Activated T-cell treated with anti-CD3 and anti-CD28 coated beads, Interleukin-2, amount 50 U/mL, for 48 hours (primary cell): ENCODE results near the gene SUPT6H.
"Not testable (repeated sequence)": the region's sequence is repeated elsewhere in the genome, so short reads cannot be mapped to it uniquely, and the experiment has no call there.

Experiments used
- DNase-seq, 2 experiments: peaks; one replicate each; pipeline ENCODE4 v3.0.0-alpha.2; 2020

The SUPT6H gene

DNA sequence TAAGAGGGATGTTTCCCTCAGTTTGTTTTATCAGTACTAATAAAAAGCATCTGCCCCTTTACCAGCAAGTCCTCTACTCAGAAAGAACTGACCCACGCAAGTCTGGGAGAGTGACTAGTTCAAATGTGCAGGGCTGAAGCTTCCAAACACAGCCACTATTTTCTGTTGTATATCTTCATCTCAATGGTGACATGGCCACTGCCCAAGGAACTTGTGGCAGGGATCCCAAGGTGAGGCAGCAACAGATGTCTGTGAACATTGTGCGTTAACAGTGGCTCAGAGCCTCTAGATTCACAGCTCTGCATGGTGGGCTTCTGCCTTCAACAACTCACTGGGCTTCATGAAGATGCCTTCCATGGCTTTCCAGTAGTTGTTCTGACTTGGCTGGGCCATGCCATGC is 13.3 kb upstream of the SUPT6H start:
- no peak for DNase-seq

DNA sequence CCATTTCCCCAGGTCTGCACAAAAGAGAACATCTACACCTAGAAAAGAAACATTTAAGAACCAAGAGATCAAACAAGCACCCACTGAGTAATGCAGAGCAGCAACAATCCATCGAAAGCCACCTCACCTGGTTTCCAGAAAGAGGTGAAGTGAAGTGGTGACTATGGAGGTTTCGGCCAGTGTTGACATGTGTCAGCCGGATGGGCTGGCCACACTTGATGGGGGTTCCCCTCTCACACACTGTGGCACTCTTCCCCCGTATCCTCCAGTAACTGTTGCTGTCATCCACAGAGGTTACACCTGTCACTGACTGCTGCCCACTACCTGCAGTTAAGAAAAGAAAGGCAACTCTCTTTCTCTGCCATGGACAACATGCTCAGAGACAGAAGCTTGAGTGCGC is 6.8 kb upstream of the SUPT6H start:
- no peak for DNase-seq

DNA sequence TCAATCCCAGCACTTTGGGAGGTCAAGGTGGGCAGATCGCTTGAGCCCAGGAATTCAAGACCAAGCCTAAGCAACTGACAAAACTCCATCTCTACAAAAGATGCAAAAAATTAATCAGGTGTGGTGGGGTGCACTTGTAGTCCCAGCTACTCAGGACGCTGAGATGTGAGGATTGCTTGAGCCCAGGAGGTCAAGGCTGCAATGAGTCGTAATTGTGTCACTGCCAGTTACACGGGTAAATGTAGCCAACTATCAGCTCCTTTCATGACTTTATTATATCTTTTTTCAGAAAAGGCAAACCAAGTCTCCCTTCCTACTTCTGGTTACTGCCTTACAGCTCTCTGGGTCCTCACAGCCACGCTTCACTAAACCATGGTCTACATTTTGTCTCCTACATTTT is 4.2 kb upstream of the SUPT6H start:
- DNase-seq: no peak

DNA sequence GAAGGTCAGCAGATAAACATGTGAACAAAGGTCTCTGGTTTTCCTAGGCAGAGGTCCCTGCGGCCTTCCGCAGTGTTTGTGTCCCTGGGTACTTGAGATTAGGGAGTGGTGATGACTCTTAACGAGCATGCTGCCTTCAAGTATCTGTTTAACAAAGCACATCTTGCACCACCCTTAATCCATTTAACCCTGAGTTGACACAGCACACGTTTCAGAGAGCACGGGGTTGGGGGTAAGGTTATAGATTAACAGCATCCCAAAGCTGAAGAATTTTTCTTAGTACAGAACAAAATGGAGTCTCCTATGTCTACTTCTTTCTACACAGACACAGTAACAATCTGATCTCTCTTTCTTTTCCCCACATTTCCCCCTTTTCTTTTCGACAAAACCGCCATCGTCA is 3.7 kb upstream of the SUPT6H start:
- not testable (repeated sequence) for DNase-seq

DNA sequence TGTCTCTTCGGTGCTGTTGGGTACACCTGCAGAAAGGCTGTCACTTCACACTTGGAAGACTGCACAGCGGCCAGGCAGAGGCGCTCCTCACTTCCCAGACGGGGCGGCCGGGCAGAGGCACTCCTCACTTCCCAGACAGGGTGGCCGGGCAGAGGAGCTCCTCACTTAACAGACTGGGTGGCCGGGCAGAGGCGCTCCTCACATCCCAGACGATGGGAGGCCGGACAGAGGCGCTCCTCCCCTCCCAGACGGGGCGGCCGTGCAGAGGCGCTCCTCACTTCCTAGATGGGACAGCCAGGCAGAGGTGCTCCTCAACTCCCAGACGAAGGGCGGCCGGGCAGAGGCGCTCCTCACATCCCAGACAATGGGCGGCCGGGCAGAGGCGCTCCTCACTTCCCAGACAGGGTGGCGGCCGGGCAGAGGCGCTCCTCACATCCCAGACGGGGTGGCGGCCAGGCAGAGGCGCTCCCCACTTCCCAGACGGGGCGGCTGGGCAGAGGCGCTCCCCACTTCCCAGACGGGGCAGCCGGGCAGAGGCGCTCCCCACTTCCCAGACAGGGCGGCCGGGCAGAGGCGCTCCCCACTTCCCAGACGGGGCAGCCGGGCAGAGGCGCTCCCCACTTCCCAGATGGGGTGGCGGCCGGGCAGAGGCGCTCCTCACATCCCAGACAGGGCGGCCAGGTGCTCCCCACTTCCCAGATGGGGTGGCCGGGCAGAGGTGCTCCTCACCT is 3.1 kb upstream of the SUPT6H start:
- DNase-seq: not testable (repeated sequence)

DNA sequence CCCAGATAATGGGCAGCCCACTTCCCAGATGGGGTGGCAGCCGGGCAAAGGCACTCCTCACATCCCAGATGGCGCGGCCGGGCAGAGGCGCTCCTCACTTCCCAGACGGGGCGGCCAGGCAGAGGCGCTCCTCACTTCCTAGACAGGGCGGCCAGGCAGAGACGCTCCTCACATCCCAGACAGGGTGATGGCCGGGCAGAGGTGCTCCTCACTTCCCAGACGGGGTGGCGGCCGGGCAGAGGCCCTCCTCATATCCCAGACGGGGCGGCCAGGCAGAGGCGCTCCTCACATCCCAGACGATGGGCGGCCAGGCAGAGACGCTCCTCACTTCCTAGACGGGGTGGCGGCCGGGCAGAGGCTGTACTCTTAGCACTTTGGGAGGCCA is 2.5 kb upstream of the SUPT6H start:
- DNase-seq: not testable (repeated sequence)

DNA sequence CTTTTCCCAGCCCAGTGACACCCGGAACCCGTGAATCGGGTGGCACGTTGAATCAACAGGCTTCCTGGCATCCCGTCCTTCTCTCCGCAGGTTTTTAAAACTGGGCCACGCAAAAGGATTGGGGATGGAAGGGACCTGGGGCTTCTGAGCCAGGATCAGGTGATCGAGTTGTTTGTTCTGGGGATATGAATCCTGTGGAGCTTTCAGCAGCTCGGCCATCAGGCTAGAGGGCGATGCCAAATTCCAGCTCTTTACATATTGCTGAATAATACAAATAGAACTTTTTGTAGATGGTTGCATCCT is 473 bp downstream of the SUPT6H start:
- no peak for DNase-seq

DNA sequence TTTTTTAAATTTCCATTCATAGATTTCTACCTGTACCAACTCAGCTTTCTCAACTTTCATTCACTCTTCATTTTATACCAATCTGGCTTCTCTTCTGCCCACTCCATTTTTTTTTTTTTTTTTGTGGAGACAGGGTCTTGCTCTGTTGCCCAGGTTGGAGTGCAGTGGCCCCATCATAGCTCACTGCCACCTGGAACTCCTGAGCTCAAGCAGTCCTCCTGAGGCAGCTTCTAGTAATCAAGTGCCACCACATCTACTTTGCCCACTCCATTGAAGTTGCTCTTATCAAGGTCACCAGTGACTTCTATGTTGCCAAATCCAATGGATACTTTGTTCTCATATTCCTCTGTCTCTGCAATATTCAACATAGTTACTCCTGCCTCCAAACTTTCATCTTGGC is 1.7 kb downstream of the SUPT6H start:
- no peak for DNase-seq

DNA sequence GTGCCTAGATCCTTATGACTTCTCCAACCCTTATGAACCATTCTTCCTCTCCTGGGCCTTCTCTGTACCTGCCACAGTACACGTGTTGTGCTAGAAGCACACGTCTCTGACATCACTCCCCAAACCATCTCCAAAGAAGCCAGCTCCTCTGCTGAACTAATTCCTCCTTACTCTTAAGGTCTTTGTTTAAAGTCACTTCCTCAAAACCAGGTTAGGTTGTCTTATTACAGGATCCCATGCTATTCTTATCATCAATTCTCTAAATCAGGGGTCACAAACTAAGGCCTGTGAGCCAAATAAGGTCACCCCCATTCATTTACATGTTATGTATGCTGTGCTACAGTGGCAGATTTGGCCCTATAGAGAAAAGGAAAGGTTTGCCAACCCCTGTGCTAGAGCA is 4.0 kb downstream of the SUPT6H start:
- no peak for DNase-seq

DNA sequence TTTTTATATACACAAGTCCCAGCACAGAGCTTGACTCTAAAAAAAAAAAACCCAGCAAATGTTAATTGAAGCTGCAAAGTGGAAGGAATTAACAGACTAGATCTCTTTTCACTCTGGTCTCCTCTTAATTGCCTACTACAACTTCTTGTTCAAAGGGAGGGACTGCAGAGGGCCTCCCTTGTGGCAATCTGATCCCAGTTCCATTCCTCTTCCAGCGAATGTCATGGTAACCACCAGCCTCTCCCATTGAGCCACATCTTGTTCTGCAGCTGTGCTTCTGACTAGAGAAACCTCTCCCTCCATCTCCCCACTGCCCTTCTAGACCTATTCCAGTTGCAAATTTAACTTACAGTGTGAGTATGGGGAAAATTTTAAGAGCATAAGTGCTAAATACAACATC is 5.9 kb downstream of the SUPT6H start:
- no peak for DNase-seq

DNA sequence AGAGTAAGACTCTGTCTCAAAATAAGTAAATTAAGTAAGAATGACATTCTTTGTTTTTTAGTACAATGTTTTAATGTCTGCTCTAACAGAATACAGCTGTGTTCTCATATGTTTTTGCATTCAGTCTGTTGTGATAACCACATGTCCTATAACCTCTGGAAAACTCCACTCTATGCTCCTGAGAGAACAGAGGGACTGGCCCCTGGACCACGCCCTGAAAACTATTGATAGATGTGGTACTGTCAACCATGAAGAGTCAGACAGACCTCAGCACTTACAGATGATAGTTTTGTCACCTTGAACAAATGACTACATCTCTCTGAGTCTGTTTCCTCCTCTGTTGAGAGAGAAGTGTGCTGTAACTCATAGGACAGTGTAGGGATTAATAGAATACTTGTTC is 7.9 kb downstream of the SUPT6H start:
- no peak for DNase-seq

DNA sequence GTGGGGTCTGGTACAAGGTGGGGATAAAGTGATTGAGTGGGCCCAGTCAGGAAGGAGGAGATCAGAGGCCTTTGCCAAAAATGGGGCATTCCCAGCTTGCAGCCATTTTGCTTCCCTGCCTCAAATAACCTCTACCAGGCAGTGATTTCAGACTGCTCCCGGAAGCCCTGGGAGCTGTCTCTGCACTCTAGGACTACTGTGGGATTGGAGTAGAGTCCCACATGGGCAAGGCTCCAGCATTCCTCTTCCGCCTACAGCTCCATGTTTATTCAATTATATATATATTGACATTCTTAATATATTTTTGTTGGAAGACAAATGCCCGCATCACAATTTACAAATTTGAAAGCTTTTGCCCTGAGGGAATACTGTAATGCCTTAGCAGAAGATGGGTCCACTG is 13.5 kb downstream of the SUPT6H start:
- no peak for DNase-seq

DNA sequence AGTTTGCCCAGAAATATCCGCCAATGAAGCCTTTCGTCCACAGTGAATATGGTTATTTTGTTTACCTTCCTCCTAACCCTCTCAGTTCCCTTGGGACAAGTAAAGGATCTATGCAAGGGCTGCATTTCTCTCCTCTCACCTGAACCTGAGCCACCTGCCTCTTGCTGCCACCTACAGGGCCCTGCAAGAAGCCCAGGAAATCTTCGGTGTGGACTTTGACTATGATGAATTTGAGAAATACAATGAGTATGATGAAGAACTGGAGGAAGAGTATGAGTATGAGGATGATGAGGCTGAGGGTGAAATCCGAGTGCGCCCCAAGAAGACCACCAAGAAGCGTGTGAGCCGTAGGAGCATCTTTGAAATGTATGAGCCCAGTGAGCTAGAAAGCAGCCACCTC is 14.0 kb downstream of the SUPT6H start:
- DNase-seq: no peak

DNA sequence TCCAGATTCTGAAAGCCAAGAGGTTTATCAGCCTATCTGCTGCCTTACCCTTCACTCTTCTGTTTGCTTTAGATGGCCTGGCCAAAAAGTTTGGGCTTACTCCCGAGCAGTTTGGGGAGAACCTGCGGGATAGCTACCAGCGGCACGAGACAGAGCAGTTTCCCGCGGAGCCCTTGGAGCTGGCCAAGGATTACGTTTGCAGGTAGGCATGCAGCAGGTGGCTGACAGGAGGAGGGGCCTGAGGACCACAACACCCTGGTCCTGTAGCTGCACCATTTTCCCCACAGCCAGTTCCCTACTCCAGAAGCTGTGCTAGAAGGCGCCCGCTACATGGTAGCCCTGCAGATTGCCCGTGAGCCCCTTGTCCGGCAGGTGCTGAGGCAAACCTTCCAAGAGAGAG is 20.6 kb downstream of the SUPT6H start:
- DNase-seq: no peak

DNA sequence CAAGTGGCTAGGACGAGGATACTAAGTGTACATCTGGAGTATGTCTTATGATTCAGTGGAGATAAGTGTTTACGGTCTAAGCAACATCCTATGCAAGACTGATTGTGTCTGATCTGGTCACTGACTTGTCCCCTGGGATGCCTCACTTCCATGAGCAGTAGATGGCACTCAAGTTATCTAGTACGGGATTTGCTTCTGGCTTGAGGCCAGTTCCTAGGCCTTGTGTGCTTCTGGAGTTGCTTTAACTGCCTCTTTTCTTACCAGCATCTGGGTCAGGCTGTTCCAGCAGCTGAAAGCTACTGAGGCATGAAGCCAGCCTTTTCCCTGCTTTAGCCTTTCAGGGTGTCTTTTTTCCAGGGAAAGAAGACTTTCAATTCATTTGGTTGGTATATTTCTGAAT is 23.0 kb downstream of the SUPT6H start:
- no peak for DNase-seq

DNA sequence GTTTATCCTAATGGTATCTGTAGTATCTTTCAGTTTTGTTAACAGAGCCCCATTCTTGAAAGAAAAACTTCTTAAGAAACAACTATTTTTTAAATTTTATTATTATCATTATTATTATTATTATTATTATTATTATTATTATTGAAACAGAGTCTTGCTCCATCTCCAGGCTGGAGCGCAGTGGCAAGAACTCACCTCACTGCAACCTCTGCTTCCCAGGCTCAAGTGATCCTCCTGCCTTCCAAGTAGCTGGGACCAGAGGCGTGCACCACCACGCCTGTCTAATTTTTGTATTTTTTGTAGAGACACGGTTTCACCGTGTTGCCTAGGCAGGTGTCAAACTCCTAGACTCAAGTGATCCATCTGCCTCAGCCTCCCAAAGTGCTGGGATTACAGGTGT is 23.4 kb downstream of the SUPT6H start:
- no peak for DNase-seq

DNA sequence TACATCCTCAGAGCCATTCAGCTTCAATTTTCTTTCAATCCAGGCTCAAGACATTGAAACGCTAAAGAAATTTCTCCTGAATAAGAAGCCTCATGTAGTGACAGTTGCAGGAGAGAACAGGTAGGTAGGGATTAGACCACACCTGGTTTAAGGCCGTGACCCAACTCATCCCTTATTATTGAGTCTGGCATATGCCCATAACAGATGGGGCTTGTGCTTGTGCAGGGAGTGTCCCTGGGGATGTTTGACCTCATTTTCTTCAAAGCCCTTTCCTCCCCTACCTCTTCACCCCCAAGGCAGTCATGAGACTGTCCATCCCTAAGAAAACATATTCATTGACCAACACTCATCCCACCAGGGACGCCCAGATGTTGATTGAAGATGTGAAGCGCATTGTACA is 24.3 kb downstream of the SUPT6H start:
- DNase-seq: no peak

DNA sequence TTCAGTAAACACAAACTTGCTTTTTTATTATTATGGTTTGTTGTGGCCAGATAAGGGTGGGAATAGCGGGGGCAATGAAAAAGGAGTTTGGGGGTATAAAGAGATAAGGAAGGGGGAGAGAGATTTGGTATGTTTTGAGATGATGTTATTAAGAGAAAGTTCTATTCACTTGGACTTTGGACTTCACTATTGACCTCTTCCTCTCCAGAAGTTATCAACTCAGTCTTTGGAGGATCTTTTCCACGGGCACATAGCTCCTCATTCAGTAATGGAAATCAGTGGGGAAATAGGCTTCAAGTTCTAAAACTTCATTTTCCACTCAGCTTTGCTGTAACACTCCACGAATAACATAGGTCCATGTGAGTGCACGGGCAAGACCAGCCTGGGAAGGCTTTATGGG is 26.5 kb downstream of the SUPT6H start:
- no peak for DNase-seq

DNA sequence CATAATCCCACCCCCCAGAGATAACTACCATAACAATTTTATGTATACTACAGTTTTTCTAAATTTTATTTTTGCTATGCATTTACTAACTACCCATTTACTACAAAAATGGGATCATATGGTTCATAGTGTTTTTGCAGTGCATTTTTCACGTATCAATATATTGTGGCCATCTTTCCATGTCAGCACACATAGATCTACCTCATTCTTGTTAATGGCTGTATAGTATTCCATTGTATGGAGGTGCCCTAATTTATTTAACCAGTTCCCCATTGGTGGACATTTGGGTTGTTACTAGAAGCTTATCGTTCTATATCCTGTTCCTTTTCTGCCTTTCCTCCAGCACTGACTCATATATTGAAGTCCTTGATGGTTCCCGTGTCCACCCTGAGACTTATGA is 27.0 kb downstream of the SUPT6H start:
- no peak for DNase-seq

DNA sequence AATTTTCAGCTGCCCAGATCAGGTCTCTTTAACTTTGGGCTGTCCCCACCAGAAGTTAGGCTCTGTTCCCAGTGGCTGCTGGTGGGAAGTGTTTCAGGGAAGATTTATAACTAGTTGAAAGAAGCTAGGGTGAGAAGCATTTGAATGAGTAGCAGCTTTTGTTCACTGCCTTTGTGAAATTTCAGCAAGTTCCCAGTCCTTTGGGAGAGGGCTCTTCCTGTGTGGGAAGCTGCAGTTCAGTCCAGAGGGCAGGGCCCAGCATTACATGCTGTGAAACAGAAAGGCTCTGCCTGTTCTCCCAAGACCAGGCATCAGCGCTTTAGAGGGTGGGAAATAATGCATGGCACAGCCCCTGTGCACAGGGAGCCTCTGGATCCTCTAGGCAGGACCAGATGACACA is 31.9 kb downstream of the SUPT6H start:
- no peak for DNase-seq

DNA sequence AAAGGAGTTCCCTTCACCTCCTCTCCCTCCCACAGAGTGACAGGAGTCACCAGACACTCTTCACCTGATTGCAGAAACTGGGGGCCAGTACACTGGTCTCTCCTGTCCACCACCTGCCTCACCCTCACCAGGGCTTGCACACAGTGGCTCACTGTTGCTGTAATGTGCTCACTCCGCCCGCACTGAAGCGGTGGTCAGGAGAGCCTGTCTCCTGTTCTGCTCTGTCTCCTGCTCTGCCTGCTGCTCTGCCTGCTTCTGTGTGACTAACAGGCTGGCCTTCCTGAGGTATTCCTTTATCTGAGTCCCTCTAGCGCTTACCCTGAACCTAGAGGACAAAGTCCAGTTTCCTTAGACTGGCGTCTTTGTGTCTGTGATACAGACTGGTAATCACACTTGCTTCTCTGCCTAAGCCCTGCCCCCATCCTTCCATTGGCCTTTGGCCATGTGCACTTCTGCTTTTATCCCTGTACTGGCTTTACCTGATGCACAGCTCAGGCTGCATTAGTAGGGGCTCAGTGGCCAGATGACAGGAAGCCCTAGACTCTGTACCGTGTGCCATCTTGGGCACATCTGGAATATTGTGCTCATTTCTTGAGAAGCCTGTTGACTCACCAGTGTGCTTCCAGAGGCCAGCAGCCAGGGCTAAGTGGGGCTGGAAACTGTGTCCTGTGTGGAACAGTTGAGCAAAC is 36.4 kb downstream of the SUPT6H start:
- DNase-seq: no peak

DNA sequence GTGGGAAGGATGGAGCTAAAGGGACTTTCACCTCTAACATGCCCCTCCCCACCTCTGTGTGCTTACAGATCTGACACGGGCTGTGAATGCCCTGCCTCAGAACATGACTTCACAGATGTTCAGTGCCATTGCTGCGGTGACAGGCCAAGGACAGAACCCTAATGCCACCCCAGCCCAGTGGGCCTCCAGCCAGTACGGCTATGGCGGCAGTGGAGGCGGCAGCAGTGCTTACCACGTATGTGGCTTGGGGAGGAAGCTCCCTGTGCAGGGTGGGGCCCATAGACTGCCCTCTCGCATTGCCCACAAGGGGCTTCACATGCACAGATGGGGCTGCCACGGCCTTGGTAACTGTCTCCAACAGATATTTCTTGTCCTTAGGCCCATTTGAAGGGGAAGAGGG is 38.3 kb downstream of the SUPT6H start:
- no peak for DNase-seq

DNA sequence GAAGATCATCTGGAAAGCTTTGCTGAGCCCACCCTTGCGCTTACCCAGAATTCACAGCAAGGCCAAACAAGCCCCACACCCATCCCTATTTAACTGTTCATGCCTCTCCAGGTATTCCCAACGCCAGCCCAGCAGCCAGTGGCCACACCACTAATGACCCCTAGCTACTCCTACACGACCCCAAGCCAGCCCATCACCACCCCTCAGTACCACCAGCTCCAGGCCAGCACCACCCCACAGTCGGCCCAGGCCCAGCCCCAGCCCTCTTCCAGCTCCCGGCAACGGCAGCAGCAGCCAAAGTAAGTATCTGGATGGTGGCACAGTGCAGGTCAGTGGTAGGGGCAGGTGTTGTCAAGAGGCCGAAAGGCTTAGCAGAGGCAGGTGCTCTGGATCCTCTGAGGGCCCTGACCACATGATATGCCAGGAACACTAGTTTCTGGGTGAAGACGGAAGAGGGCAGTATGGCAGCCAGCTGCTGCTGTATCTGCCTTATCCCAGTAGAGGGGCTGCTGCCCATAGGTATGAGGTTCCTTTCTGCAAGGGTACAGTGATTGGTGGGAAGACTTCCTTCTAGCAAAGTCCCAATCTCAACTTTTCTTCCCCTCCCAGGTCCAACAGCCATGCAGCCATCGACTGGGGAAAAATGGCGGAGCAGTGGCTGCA is 39.0 kb downstream of the SUPT6H start:
- no peak for DNase-seq

DNA sequence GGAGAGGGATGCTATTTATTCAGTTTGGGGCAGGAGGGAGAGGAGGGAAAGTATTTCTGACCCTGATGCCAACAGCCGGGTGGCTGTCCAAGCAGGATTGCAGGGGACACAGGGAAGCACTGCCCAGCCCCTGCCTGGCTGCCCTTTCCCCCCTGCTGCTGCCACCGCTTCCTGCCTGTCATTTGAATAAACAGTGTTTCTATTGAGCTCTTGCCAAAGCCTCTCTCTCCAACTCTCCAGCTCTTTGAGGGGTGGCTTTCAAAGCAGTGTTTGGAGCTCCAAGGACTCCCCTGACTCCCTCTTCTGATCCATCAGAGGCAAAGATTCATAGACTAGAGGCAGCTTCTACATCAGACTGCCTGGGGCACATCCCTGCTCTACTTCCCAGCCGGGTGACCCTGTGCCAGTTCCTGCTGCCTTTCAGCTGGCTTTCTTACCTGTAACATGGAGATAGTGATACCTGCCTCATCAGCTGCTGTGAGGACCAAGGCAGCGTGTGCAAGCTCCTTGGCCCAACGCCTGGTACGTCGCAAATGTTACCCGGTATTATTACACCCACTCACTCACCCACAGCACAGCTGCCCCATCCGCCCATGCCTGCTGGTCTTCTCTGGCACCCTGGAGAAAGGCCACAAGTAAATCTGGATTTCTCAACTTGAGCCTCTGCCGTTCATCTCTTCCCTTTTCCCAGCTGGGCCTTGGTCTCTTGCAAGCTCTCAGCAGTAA is 40.2 kb downstream of the SUPT6H start:
- no peak for DNase-seq
